ENCODE results near the gene PSME3IP1. TPM values are rescaled to one million over a fixed set of nuclear protein-coding genes. Genes with fewer than 3 reads are reported as not detected.

PSME3IP1 gene
- total and polyA plus RNA-seq, 9 of the 15 experiments (the other 6 are each of a cell fraction or from before 2014, with no cell fraction given) = 63.8 to 187 (median 142) TPM

DNA sequence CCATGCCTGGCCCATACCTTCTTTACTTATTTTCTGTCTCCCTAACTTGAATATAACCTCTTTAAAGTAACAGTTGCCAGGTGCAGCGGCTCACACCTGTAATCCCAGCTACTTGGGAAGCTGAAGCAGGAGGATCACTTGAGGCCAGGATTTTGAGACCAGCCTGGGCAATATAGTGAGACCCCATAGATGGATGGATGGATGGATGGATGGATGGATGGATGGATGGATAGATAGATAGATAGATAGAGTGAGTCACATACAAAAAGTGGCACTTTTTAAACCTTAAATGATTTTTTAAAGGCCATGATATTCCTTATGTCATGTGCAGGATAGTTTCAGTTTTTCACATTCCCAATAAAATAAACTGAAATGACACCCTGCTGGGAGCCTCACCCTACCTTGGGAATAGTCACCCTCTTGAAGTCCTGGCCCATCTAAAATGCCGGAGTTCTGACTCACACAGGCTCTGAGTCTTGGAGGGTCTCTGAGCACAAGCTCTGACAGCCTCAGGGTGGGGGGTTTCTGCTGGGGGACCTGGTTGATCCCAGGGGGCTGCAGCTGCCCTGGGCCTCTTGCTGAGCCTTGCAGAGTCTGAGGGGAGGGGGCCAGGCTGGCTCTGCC lies 67.3 kb downstream of the PSME3IP1 start:
- TF ChIP-seq ZNF347 (CRISPR knock-in tag; IDR thresholded peaks at IDR 0.05; ENCODE audit: low read depth) = no peak
- no peak for TF ChIP-seq ZBTB2 (IDR thresholded peaks at IDR 0.05)
- no peak for TF ChIP-seq MCM7 (IDR thresholded peaks at IDR 0.05)
- no peak for TF ChIP-seq ATF2 (CRISPR knock-in tag; IDR thresholded peaks at IDR 0.05)
- no peak for TF ChIP-seq HDAC3 (IDR thresholded peaks at IDR 0.05; ENCODE audit: borderline replicate concordance, partially characterized antibody)
- Histone ChIP-seq H3K4me1 (replicated peaks in 1 of 2; ENCODE audit: control insufficient read depth in 2 of 2, insufficient read depth in 2 of 2, low read length in 2 of 2) (peaks cover 4 to 20% of the 10 kb centered on the region in 2 experiments; a peak in 3 of 5 replicates), H3K9me1 (ENCODE audit: control insufficient read depth, insufficient read depth, low read length) (no peaks in the 10 kb centered on the region), H3K79me2 (ENCODE audit: control insufficient read depth, insufficient read depth, low read length) (no peaks in the 10 kb centered on the region), H3K27me3 (ENCODE audit: control insufficient read depth in 2 of 2, insufficient read depth in 2 of 2, low read length in 2 of 2) (no peaks in the 10 kb centered on the region; a peak in 1 of 5 replicates), H3K36me3 (ENCODE audit: control insufficient read depth, insufficient read depth, low read length) (no peaks in the 10 kb centered on the region), H3K9ac (ENCODE audit: insufficient read depth in 1 of 2, low read depth in 2 of 2, low read length in 2 of 2) (no peak overlapping the region), H2AFZ (ENCODE audit: low read depth, low read length) (no peak overlapping the region), H3K27ac (ENCODE audit: extremely low read depth, low read depth, low read length) (no peak overlapping the region), H4K20me1 (replicated peaks; ENCODE audit: control insufficient read depth, insufficient read depth, low read length) (no peaks in the 10 kb centered on the region; the same call in 1 of the 2 replicates), H3K4me3 (no peak overlapping the region), H3K9me3 (replicated peaks; ENCODE audit: control insufficient read depth, insufficient read depth, low read depth, low read length) (no peaks in the 10 kb centered on the region), H3K4me2 (ENCODE audit: insufficient read depth, low read length) (no peak overlapping the region)
- intact Hi-C loops (cut with micrococcal nuclease) (no loop called here), in situ Hi-C loops (cut with MboI) (no loop called here)
- FAIRE-seq (no peak), DNase-seq (ENCODE audit: extremely low read depth in 1 of 4, low spot score in 3 of 4) (no peak), ATAC-seq (no peak)
- 24% methylated on average over 2 of the region's 2 CpGs for whole genome bisulfite sequencing (ENCODE audit: insufficient coverage, low coverage, missing lambda C conversion rate)
- POLR2A ChIA-PET = interaction anchor here (1.0 kb wide), 1 partner anchor 185 kb away, joined by 3 read pairs; no protein-coding TSS in a partner anchor
- CTCF ChIA-PET (ENCODE audit: low intra/inter-chr PET ratio) = no interaction called here
- BruUV-seq (replicated peaks) = no TSS peak

Data from K562 (cell line).